ENCODE results near the gene S100A11.
"Not testable (repeated sequence)": the region's sequence is repeated elsewhere in the genome, so short reads cannot be mapped to it uniquely, and the experiment has no call there.

The S100A11 gene

DNA sequence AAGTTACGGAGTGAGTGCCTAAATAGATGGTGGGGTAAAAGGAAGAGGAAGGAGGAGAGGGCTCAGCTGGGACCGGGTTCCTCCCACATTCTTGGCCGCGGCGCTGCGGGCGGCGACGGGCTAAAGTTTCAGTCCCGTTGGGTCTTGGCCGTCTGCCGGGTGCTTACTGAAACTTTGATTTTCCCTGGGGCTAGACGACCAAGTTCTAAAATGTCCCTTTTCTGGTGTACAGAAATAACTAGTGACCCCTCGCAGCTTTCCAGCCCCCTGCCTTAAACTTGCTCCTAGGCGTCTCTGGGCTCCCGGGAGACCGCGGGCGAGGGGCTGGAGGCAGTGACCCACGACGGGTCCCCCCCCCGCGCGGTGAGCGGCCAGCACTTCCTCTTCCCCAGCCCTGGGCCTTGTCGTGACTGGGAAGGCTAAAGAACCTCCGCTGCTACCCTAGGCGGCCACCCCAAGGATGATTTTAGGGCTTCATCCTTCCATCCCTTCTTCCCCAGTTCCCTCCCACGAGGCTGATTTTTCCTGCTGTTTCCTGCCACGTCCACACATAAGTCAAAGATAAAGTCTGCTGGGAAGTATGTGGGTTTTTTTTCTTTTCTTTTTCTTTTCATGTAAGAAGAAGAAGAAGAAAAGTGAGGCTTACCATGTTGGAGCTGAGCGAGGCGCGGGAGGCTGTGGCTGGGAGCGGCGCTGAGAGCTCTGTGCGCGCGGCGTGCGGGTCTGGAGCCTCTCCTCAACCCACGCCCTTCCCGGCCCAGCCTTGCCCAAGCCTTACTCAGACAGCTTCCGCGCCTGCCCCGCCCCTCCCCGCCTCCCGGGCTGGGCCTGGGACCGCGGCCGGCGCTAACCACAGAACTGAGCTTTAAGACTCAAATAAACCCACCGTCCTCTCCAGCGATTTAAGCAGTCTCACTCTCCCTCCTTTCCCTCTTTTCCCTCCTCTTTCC, at the start of gene S100A11:
Gene S100A11, minus strand, starts transcription at position 738 of the 950 bp plus-strand sequence. Its CDS starts 89 bp downstream, at position 649.
- DNase-seq (ENCODE audit: insufficient read length, low spot score) = peak; percentile 60
- FAIRE-seq = no peak

DNA sequence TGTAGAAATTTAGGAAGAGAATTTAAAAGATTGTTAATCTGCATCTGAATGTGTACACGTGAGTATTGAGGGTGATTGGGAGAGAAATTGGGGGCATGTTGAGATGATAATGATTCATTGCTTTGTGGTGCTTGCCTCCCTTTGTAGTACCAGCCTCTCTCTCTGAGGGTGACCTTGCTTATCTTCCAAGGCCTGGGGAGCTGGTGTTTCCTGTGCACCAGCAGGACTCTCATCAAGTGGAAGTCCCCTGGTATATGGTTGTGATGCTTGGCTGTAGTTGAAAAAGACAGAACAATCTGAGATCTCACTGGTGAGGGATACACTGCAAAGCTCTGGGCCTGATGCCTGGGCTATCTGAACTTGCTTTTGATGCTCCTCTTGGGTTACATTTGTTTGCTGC, 48.0 kb upstream of the S100A11 start:
- DNase-seq (ENCODE audit: insufficient read length, low spot score) (no peak), FAIRE-seq (no peak)

DNA sequence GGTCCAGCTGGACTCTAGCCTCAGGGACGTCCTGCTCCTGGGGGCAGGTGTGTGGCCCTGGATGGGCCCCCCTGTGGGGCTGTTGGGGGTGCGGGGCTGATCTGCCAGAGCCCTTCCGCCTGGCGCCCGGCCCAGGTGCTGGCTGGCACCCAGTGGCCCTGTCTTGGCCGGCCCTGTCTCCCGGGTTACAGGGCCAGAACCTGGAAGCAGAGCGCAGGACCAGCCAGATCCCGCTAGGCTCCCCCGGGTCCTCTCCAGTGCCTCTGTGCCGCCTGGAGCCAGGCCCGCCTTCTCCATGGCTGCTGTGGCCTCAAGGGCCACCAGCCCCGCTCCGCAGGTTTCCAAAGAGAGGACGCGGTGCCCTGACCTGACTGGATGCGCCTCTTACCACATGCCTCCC, 44.2 kb upstream of the S100A11 start:
- not testable (repeated sequence) for FAIRE-seq; DNase-seq (ENCODE audit: insufficient read length, low spot score)

- not testable (repeated sequence) for DNase-seq (ENCODE audit: insufficient read length, low spot score); FAIRE-seq
Observed at GRCh38 chr1:152080494-152080893, 43.7 kb upstream of the S100A11 start.

DNA sequence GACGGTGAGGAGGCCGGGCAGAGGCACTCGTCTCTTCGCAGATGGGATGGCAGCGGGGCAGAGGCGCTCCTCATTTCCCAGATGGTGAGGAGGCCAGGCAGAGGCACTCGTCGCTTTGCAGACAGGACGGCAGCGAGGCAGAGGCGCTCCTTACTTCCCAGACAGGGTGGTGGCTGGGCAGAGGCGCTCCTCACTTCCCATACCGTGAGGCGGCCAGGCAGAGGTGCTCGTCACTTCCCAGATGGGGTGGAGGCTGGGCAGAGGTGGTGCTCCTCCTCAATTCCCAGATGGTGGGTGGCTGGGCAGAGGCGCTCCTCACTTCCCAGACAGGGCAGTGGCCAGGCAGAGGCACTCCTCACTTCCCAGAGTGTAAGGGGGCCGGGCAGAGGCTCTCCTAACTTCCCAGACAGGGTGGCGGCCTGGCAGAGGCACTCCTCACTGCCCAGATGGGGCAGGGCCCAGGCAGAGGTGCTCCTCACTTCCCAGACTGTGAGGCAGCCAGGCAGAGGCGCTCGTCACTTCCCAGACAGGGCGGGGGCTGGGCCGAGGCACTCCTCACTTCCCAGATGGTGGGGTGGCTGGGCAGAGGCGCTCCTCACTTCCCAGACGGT, 42.1 kb upstream of the S100A11 start:
- FAIRE-seq (no peak), DNase-seq (ENCODE audit: insufficient read length, low spot score) (no peak)

- FAIRE-seq (no peak), DNase-seq (ENCODE audit: insufficient read length, low spot score) (no peak)
Observed at GRCh38 chr1:152072311-152072710, 35.5 kb upstream of the S100A11 start.

- DNase-seq (ENCODE audit: insufficient read length, low spot score) (no peak), FAIRE-seq (no peak)
Observed at GRCh38 chr1:152071123-152071522, 34.3 kb upstream of the S100A11 start.

DNA sequence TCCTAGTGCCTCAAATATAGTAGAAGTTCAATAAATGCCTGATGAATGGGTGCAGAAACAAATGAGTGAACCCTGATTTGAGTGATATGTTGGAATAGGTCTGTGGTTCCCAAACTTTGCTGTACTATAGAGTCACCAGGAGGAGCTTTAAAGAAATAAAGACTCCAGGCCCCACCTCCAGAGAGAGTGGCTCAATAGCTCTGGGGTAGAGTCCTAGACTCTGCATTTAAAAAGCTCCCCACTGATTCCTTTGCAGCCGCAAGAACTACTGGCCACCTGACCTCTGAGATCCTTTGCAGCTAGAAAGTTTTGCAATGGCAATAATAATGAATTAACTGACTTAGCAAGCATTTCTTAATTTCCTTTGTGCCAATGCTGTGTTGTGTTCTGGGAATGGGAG, 31.1 kb upstream of the S100A11 start:
- DNase-seq (ENCODE audit: insufficient read length, low spot score) (no peak), FAIRE-seq (no peak)

GRCh38 chr1:152067150-152067549, 30.3 kb upstream of the S100A11 start:
- DNase-seq (ENCODE audit: insufficient read length, low spot score) (no peak), FAIRE-seq (no peak)

DNA sequence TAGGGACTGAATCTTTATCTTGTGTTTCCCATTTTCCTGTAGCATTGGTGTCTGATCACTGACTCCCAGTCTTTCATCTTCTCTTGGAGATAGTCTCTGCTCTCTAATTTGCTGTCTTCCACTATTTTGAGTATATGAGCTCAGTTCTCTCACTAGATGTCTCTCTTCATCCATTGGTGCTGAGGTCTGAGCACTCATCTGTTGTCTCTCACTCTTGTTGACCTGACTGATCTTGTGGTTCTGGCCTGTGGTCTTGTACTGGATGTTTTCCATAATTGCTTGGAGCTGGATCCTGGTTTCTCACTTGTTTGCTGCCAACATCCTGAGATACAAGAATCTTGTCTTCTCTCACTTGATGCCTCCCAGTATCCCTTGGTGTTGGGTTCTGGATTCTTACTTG, 25.1 kb upstream of the S100A11 start:
- FAIRE-seq (no peak), DNase-seq (ENCODE audit: insufficient read length, low spot score) (no peak)

DNA sequence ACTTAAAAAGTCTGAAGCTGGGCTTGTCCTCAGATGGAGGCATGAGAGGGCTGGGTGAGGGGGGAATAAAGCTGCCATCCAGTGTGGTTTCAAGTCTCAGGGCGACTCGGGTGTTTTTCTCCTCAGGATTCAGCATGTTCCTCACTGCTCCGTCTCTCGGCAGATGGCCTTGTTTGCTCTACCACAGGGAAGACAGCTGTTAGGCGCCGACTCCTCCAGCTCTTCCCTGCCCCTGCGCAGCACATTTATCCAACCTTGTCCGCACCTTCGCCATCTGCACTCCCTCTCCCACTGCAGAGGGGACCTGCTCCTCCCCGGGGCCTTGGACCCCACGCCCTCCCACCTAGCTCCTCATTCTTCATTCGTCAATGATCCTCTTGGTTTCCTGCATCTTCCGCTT, 16.6 kb upstream of the S100A11 start:
- FAIRE-seq (no peak), DNase-seq (ENCODE audit: insufficient read length, low spot score) (no peak)

DNA sequence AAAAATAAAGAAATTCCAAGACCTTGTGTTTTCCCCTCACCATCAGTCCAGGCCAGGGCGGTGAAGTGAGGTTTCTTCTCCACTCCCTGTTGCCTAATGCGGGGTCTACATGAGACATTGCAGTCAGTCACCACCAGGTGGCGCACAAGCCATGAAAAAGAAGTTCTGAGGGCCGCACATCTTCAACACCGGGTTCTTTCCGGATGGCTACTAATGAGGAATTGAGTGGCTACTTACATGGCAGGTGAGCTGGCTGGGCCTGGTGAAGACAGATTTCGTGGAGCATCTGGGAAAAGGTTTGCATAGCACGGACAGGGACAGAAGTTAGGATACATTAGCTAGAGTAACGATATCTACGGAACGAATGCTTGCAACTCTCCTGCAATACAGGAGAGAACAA, 15.8 kb upstream of the S100A11 start:
- peak; percentile 67 for DNase-seq (ENCODE audit: insufficient read length, low spot score)
- FAIRE-seq = no peak

- DNase-seq (ENCODE audit: insufficient read length, low spot score) (no peak), FAIRE-seq (no peak)
Observed at GRCh38 chr1:152050886-152051675, 14.3 kb upstream of the S100A11 start.

DNA sequence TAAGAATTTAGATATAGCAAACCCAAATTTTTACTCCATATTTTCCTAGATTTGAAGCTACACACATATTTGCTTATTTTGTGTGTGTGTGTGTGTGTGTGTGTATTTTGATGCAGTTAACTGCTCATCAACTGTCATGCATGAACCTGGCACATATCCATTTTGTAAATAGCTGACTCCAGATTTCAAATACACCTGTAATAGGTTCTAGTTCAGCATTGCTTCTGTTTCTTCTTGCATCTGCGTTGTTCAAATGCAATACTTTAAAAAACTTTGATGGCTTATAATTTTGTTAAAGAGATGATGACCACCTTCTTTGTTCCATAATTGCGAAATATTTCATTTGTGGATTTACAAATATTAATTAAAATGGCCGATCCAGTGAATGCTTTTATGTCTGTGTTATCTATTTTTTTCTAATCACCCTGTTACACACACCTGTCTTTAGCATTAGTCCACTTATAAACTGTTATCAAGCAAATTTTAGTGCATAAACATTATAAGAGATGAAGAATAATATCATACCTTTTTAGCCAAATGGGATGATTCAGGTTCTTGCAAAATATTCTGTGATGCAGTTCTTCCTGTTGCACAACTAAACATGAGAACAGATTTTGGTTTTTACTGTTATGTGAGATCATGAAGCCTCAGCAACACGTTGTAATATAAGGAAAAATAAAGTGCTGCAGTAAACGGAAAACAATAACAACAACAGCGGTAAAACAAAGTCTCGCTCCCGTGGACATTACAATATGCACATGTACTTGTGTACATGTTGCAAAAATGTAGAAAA, 12.7 kb upstream of the S100A11 start:
- DNase-seq (ENCODE audit: insufficient read length, low spot score) (no peak), FAIRE-seq (no peak)

GRCh38 chr1:152048416-152049009, 11.7 kb upstream of the S100A11 start:
- peak; percentile 64 for DNase-seq (ENCODE audit: insufficient read length, low spot score)
- FAIRE-seq = no peak

GRCh38 chr1:152047730-152048415, 11.1 kb upstream of the S100A11 start:
- FAIRE-seq = no peak
- peak; percentile 84 for DNase-seq (ENCODE audit: insufficient read length, low spot score)

DNA sequence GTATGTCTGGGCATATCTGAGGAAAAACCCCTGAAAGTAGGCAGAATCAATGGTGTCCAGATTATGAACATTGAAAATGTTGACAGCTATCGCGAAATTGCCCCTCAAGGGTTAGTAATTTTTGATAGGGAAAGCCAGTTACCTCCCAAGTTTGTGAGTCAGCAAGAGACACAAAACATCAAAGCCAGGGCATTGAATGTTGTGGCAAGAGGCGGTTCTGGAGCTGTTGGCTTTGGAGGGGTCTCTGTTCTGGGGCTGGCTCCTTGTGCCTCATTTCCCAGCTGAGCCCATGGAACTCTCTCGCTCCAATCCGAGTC, 10.6 kb upstream of the S100A11 start:
- DNase-seq (ENCODE audit: insufficient read length, low spot score) (no peak), FAIRE-seq (no peak)

GRCh38 chr1:152044386-152044785, 7.6 kb upstream of the S100A11 start:
- FAIRE-seq (no peak), DNase-seq (ENCODE audit: insufficient read length, low spot score) (no peak)

- DNase-seq (ENCODE audit: insufficient read length, low spot score) (no peak), FAIRE-seq (no peak)
Observed at GRCh38 chr1:152043870-152044269, 7.1 kb upstream of the S100A11 start.

DNA sequence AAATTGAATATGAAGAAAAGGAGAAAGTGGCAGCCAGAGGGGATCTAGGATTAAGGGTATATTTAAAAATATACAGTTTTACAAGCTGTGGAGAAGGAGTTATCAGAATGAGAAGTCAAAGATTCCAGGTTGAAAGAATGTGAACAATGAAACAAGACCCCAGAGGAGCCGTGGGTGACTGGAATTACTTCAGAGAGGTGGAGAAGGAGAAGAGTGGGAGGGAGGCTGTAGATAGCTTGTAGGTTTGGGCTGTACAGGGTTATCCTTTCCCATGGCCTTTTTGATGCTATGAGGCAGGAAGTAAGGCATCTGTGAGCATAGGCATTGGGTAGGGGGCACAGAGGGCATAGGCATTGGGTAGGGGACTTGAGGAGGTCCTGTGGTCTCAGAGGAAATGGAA, 5.2 kb upstream of the S100A11 start:
- DNase-seq (ENCODE audit: insufficient read length, low spot score) (no peak), FAIRE-seq (no peak)

Measured in HTR-8/SVneo (cell line).